HEK293 (cell line): ENCODE data around the gene RBM20.

Experiments used
- CTCF ChIA-PET: fragments of 350-600 bp; formaldehyde crosslinking; extraction: SDS; loops from one replicate; lab custom pipeline; 2021; ENCODE audit warnings: antibody characterized with exemption; lab: Yijun Ruan, JAX
- POLR2A ChIA-PET: fragments of 300-600 bp; formaldehyde crosslinking; extraction: SDS; loops from one replicate; lab custom pipeline; 2020; ENCODE audit warnings: antibody characterized with exemption, inconsistent platforms; lab: Yijun Ruan, JAX
- H3K27ac ChIP-seq: fragments of 200-500 bp; sonication (Bioruptor generic); 2 replicates; pipeline ENCODE4 v1.5.1; 2014; ENCODE audit warnings: low read depth, low read length, control low read depth, inconsistent platforms; ENCODE audit errors: extremely low read depth
- H3K36me3 ChIP-seq, 2 experiments: fragments of 200-500 bp in 1 of 2; sonication (Bioruptor generic) in 1 of 2; 1 replicate in 1 of 2; 2 replicates in 1 of 2; pipeline ENCODE4 v1.5.1; 2014 to 2017; ENCODE audit warnings: inconsistent platforms in 2 of 2, low read length in 2 of 2; ENCODE audit not compliant: control insufficient read depth in 2 of 2, insufficient read depth in 1 of 2
- H3K4me1 ChIP-seq: fragments of 200-500 bp; sonication (Bioruptor generic); 2 replicates; pipeline ENCODE4 v1.5.1; 2014; ENCODE audit warnings: mild to moderate bottlenecking, low read length, inconsistent platforms; ENCODE audit not compliant: control insufficient read depth, insufficient read depth
- H3K4me3 ChIP-seq: 2 replicates; pipeline ENCODE4 v1.5.1; 2011; ENCODE audit warnings: low read depth, mild to moderate bottlenecking, control low read depth, low read length, moderate library complexity
- H3K9me3 ChIP-seq: fragments of 200-500 bp; sonication (Bioruptor generic); 2 replicates; pipeline ENCODE4 v1.5.1; 2014; ENCODE audit warnings: low read depth, low read length, inconsistent platforms; ENCODE audit not compliant: control insufficient read depth, insufficient read depth
- GLI4 ChIP-seq: fragments of 450-650 bp; formaldehyde crosslinking; IDR thresholded peaks from 2 replicates; pipeline ENCODE4 v1.5.1; 2016; ENCODE audit warnings: missing biosample characterization, missing genetic modification characterization
- KLF10 ChIP-seq: fragments of 450-650 bp; IDR thresholded peaks from 2 replicates; pipeline ENCODE4 v1.5.1; 2018; ENCODE audit warnings: missing biosample characterization, mild to moderate bottlenecking, missing genetic modification characterization
- MEIS1 ChIP-seq: sonication (generic); formaldehyde crosslinking; IDR thresholded peaks from 2 replicates; pipeline ENCODE4 v1.8.1; 2022; ENCODE audit warnings: missing genetic modification reagents, mild to moderate bottlenecking, borderline replicate concordance
- PATZ1 ChIP-seq: fragments of 450-650 bp; formaldehyde crosslinking; IDR thresholded peaks from 2 replicates; pipeline ENCODE4 v1.5.1; 2016; ENCODE audit warnings: missing biosample characterization, missing genetic modification characterization
- PRDM1 ChIP-seq: fragments of 450-650 bp; formaldehyde crosslinking; IDR thresholded peaks from 2 replicates; pipeline ENCODE4; 2016; ENCODE audit warnings: missing biosample characterization, missing genetic modification characterization
- SCRT1 ChIP-seq: fragments of 450-650 bp; formaldehyde crosslinking; IDR thresholded peaks from 2 replicates; pipeline ENCODE4 v1.5.1; 2016; ENCODE audit warnings: missing biosample characterization, missing genetic modification characterization, borderline replicate concordance
- SP3 ChIP-seq: fragments of 450-650 bp; formaldehyde crosslinking; IDR thresholded peaks from 2 replicates; pipeline ENCODE4 v1.5.1; 2016; ENCODE audit warnings: missing biosample characterization, missing genetic modification characterization
- ZBTB10 ChIP-seq: fragments of 450-650 bp; formaldehyde crosslinking; IDR thresholded peaks from 2 replicates; pipeline ENCODE4 v1.5.1; 2016; ENCODE audit warnings: missing biosample characterization, missing genetic modification characterization
- ZEB2 ChIP-seq: fragments of 450-650 bp; formaldehyde crosslinking; IDR thresholded peaks from 2 replicates; pipeline ENCODE4 v1.5.1; 2016; ENCODE audit warnings: missing biosample characterization, missing genetic modification characterization
- ZFP69B ChIP-seq: fragments of 450-650 bp; formaldehyde crosslinking; IDR thresholded peaks from 2 replicates; pipeline ENCODE4 v1.5.1; 2016; ENCODE audit warnings: missing biosample characterization, missing genetic modification characterization
- ZNF10 ChIP-seq: fragments of 450-650 bp; formaldehyde crosslinking; IDR thresholded peaks from 2 replicates; pipeline ENCODE4 v1.5.1; 2017; ENCODE audit warnings: missing biosample characterization, missing genetic modification characterization
- ZNF16 ChIP-seq: fragments of 450-650 bp; formaldehyde crosslinking; IDR thresholded peaks from 2 replicates; pipeline ENCODE4 v1.5.1; 2016; ENCODE audit warnings: low read depth, missing biosample characterization, missing genetic modification characterization
- ZNF174 ChIP-seq: fragments of 450-650 bp; formaldehyde crosslinking; IDR thresholded peaks from 2 replicates; pipeline ENCODE4 v1.5.0; 2017; ENCODE audit warnings: missing biosample characterization, mild to moderate bottlenecking, missing genetic modification characterization
- ZNF239 ChIP-seq: fragments of 450-650 bp; formaldehyde crosslinking; IDR thresholded peaks from 2 replicates; pipeline ENCODE4 v1.5.1; 2016; ENCODE audit warnings: missing biosample characterization, missing genetic modification characterization
- ZNF529 ChIP-seq: fragments of 450-650 bp; formaldehyde crosslinking; IDR thresholded peaks from 2 replicates; pipeline ENCODE4 v1.5.1; 2017; ENCODE audit warnings: missing genetic modification characterization, missing biosample characterization; ENCODE audit not compliant: insufficient replicate concordance
- ZNF600 ChIP-seq: fragments of 450-650 bp; formaldehyde crosslinking; IDR thresholded peaks from 2 replicates; pipeline ENCODE4 v1.5.1; 2016; ENCODE audit warnings: missing biosample characterization, missing genetic modification characterization
- ZSCAN16 ChIP-seq: fragments of 450-650 bp; formaldehyde crosslinking; IDR thresholded peaks from 2 replicates; pipeline ENCODE4 v1.5.1; 2016; ENCODE audit warnings: missing biosample characterization, missing genetic modification characterization

The RBM20 gene

GRCh38 chr10:110836706-110837105 lies 192.6 kb downstream of the RBM20 start:
- Histone ChIP-seq H3K4me3 (no peak overlapping the region), H3K36me3 (peaks cover 0 to 7% of the 10 kb centered on the region in 2 experiments; a peak in 2 of 3 replicates), H3K4me1 (peaks cover 2% of the 10 kb centered on the region; the same call in 1 of the 2 replicates), H3K27ac (no peak overlapping the region)
- TF ChIP-seq ZBTB10 (tag by site-specific recombination) = no peak
- no peak for TF ChIP-seq ZEB2 (tag by site-specific recombination)
- TF ChIP-seq PRDM1 (tag by site-specific recombination) = no peak
- no peak for TF ChIP-seq ZNF529 (tag by site-specific recombination)
- no peak for TF ChIP-seq ZNF174 (tag by site-specific recombination)
- TF ChIP-seq SP3 (tag by site-specific recombination) = no peak
- TF ChIP-seq ZNF600 (tag by site-specific recombination) = no peak
- TF ChIP-seq ZFP69B (tag by site-specific recombination) = no peak
- TF ChIP-seq PATZ1 = no peak
- no peak for TF ChIP-seq ZNF16
- no peak for TF ChIP-seq ZSCAN16
- TF ChIP-seq, all 188 proteins: peak for 0
- POLR2A ChIA-PET = no interaction called here
- CTCF ChIA-PET = interaction anchor here (1.4 to 1.5 kb wide), 2 partner anchors 20 to 60 kb away, joined by 3 to 4 read pairs; no protein-coding TSS in a partner anchor
- H3K9me3 ChIP-seq = no peaks in the 10 kb centered on the region

- Histone ChIP-seq H3K9me3 (no peaks in the 10 kb centered on the region), H3K4me1 (peaks cover 2% of the 10 kb centered on the region; the same call in 1 of the 2 replicates), H3K27ac (no peak overlapping the region), H3K4me3 (no peak overlapping the region), H3K36me3 (peaks cover 0 to 7% of the 10 kb centered on the region in 2 experiments; a peak in 2 of 3 replicates)
- ChIA-PET CTCF (interaction anchor here (0.6 to 1.4 kb wide), 2 partner anchors 20 to 33 kb away, joined by 3 to 4 read pairs; no protein-coding TSS in a partner anchor), POLR2A (no interaction called here)
- TF ChIP-seq SCRT1 (tag by site-specific recombination) (no peak), ZNF10 (tag by site-specific recombination) (no peak), GLI4 (no peak), MEIS1 (CRISPR knock-in tag) (no peak), KLF10 (no peak), ZNF239 (tag by site-specific recombination) (no peak)
Measured at GRCh38 chr10:110837418-110838171, 193.5 kb downstream of the RBM20 start.
